Activated gamma-delta T cell treated with anti-CD3 and anti-CD28 coated beads, Interleukin-2, amount 50 U/mL, for 16 hours (primary cell): ENCODE data around the gene ATXN7L1.
"Not testable (repeated sequence)": the region's sequence is repeated elsewhere in the genome, so short reads cannot be mapped to it uniquely, and the experiment has no call there.

Experiments used
- DNase-seq: peaks from one replicate; pipeline ENCODE4 v3.0.0-alpha.2; 2020; ENCODE audit warnings: low read depth

Gene ATXN7L1

GRCh38 chr7:105857009-105857952, 19.1 kb downstream of the ATXN7L1 start:
- no peak for DNase-seq

- DNase-seq = no peak
Observed at GRCh38 chr7:105854498-105854897, 21.9 kb downstream of the ATXN7L1 start.

- no peak for DNase-seq
Observed at GRCh38 chr7:105853931-105854419, 22.4 kb downstream of the ATXN7L1 start.

GRCh38 chr7:105851064-105851463, 25.3 kb downstream of the ATXN7L1 start:
- DNase-seq = no peak

- peak; percentile 61 for DNase-seq
Observed at GRCh38 chr7:105849122-105849855, 27.1 kb downstream of the ATXN7L1 start.

- DNase-seq = no peak
Observed at GRCh38 chr7:105846404-105846803, 30.0 kb downstream of the ATXN7L1 start.

- not testable (repeated sequence) for DNase-seq
Observed at GRCh38 chr7:105844681-105845080, 31.7 kb downstream of the ATXN7L1 start.

GRCh38 chr7:105841866-105842265, 34.5 kb downstream of the ATXN7L1 start:
- no peak for DNase-seq

- no peak for DNase-seq
Observed at GRCh38 chr7:105840981-105841749, 35.2 kb downstream of the ATXN7L1 start.

- DNase-seq = no peak
Observed at GRCh38 chr7:105839266-105839665, 37.1 kb downstream of the ATXN7L1 start.

GRCh38 chr7:105838627-105839231, 37.7 kb downstream of the ATXN7L1 start:
- DNase-seq = no peak

GRCh38 chr7:105837765-105838626, 38.4 kb downstream of the ATXN7L1 start:
- DNase-seq = no peak

GRCh38 chr7:105835441-105835840, 41.0 kb downstream of the ATXN7L1 start:
- no peak for DNase-seq

- no peak for DNase-seq
Observed at GRCh38 chr7:105831824-105832535, 44.4 kb downstream of the ATXN7L1 start.

- no peak for DNase-seq
Observed at GRCh38 chr7:105831302-105831620, 45.1 kb downstream of the ATXN7L1 start.

- DNase-seq = no peak
Observed at GRCh38 chr7:105830405-105831301, 45.7 kb downstream of the ATXN7L1 start.

- DNase-seq = no peak
Observed at GRCh38 chr7:105829681-105830322, 46.6 kb downstream of the ATXN7L1 start.

GRCh38 chr7:105828141-105828540, 48.3 kb downstream of the ATXN7L1 start:
- DNase-seq = no peak
